Measurements from ENCODE around the gene KLK14.

Gene KLK14

GRCh38 chr19:51086153-51086850, 3.6 kb upstream of the KLK14 start:
- no peak for DNase-seq (ENCODE audit: low read depth)

- DNase-seq (ENCODE audit: low read depth) = no peak
Observed at GRCh38 chr19:51084505-51084904, 1.8 kb upstream of the KLK14 start.

DNA sequence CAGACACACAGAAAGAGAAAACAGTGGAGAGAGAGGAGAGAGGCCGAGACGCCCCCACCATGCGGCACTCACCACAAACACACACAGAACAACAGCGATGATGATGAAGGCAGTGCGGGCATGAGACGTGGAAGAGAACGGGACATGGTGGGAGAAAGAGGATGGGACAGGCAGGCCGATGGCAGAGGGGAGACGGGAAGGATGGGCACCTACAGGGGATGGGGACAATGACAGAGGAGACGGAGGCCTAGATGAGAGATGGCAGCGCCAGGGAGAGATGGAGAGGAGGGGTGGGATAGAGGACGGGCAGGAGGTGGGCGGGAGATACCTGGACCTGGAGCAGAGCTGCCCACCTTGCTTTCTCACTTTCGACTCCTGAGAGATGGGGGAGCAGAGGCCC, 1.1 kb upstream of the KLK14 start:
- DNase-seq (ENCODE audit: low read depth) = no peak

DNA sequence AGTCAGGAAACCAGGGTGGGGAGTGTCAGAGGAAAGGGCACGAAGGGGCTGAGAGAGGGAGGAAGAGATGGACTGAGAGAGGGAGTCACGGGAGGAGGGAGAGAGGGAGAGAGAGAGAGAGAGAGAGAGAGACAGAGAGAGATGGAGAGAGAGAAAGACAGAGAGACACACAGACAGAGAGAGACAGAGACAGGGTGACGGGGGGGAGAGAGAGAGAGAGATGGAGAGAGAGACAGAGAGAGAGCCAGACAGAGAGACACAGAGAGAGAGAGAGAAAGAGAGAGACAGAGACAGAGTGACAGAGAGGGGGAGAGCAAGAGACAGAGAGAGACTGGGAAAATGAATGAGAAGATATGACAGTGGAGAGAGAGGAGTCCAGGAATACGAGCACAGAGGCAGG, 494 bp upstream of the KLK14 start:
- DNase-seq (ENCODE audit: low read depth) = no peak

- no peak for DNase-seq (ENCODE audit: low read depth)
Observed at GRCh38 chr19:51081476-51081875, 1.2 kb downstream of the KLK14 start.

- no peak for DNase-seq (ENCODE audit: low read depth)
Observed at GRCh38 chr19:51079481-51080110, 3.1 kb downstream of the KLK14 start.

DNA sequence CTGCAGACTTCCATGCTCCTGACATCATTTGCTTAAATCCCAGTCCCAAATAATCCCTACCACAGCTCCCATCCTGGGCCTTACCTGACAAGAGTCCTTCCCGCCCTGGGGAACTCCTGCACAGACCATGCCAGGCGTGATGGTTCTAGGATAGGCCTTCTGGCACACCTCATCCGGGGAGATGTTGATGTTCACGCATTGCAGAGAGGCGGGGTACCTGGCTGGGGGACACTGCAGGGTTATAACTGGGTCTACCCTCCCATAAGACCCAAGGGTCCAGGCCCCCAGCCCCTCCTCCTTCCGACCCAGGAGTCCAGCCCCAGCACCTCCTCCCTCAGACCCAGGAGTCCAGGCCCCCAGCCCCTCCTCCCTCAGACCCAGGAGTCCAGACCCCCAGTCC, 4.0 kb downstream of the KLK14 start:
- no peak for DNase-seq (ENCODE audit: low read depth)

GRCh38 chr19:51078104-51078503, 4.6 kb downstream of the KLK14 start:
- DNase-seq (ENCODE audit: low read depth) = no peak

DNA sequence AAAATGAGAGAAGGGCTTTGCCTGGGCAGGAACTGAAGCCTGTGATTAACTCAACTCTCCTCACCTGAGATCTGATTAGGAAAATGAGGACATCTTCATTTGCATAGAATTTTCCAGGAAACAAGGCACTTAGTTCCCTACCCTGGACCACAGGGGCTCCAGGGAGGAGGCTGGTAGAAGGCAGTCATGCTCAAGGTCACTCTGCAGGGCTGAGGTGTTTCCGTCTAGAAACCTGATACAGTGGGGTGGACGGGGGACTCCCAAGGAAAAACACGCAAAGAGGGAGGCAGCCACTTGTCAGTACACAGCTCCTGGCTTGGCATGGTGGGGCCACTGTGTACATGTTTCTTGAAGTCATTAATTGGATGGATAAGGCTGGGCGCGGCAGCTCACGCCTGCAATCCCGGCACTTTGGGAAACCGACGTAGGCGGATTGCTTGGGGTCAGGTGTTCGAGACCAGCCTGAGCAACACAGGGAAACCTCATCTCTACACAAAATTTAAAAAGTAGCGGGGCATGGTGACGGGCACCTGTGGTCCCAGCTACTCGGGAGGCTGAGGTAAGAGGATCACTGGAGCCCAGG, 6.0 kb downstream of the KLK14 start:
- no peak for DNase-seq (ENCODE audit: low read depth)

- DNase-seq (ENCODE audit: low read depth) = no peak
Observed at GRCh38 chr19:51075998-51076397, 6.7 kb downstream of the KLK14 start.

GRCh38 chr19:51071095-51071405, 11.6 kb downstream of the KLK14 start:
- no peak for DNase-seq (ENCODE audit: low read depth)

DNA sequence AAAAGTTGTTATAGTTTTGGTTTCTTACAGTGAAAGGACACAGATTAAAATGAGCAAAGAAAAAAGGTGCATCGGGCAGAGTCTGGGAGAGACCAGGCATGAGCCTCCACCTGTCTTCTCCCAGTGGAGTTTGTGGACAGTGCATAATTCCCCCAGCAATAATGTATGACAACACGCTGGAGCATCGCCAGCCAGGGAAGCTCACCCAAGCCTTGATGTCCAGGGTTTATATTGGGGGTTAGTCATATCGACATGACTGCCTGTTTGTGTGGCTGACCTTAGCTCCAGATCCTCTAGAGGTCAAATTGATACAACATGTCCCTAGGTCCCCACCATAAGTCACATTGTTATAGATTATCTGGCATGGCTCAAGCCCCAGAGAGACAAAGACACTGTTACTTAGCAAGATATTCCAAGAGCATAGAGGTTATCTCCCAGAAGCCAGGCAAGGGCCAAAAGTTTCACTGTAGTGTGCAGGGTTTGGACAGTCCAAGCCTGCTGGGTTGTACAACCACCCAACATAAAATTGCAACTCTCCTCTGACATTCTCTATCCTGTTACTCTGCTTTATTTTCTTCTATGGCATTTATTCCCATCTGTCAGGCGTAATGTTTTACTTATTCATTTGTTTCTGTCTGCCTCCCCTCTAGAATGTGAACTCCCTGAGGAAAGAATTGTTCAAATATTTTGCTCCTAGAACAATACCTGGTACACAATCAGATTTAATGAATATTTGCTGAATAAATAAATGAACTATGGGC, 12.2 kb downstream of the KLK14 start:
- DNase-seq (ENCODE audit: low read depth) = no peak

GRCh38 chr19:51066393-51067186, 16.1 kb downstream of the KLK14 start:
- DNase-seq (ENCODE audit: low read depth) = no peak

DNA sequence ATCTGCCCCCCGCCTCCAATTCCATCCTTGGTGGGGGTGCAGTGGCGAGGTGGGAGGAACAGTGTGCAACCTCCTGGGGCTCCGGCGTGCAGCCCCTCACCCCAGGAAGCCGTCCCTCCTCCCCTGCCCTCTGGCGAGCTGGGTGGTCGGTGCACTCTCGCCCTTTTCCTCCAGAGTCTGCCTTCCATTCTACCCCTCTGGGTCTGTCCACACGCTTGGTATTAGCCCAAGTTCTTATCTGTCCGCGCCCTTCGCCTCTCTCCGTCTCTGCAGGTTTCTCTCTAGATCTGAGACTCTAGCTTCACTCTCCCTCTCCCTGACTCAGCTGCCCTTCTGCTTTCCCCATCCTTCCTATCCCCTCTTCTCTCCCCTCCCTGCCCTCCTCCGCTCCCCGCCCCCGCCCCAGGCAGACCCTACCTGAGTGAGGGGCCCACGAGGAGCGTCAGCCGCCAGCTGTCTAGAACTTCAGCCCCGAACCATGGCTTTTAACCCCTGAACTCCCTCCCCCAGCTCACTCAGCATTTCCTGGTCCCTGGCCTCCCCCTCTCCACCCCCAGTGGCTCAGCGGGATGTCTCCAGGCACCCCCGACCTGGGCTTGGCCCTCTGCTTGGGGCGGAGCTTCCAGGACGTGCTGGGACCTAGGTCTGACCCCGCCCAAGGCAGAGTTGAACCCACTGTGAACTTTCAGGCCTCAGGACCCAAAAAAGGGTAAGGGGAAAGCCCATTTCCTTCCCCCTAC, 17.3 kb downstream of the KLK14 start:
- DNase-seq (ENCODE audit: low read depth) = no peak

DNA sequence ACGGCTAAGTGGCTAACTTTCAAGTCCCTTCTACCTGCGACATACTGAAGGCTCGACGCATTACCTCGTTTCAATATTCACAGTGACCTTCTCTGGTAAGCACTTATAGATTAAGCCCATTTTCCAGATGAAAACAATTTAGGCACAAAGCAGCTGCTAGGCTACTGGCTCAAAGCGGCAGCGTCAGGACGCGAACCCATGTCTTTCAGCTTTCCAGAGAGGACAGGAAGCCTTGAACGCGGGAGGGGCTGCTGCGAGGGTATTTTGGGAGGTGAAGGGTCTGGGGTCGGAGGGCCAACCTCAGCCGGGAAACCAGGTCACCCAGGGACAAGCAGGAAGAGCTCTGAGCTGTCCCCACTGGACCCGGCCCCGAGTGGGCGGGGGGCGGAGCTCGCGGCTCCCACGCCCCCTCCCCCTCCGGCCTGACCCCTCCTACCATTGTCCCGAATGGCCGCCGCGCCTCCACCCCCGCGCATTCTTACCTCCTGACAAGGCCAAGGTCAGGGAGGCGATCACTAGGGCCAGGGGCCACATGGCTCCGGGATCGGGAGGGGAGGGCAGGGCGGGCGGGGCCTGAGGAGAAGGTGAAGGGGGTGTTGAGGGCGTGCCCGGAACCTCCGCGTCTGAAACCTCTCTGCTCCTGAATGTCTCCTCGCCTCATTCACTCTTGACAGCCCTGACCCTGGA, 18.0 kb downstream of the KLK14 start, which contains the start of gene KLK13:
Gene KLK13 (minus strand): TSS at position 559 of the 687 bp plus-strand sequence. CDS start 25 bp downstream, at position 534.
- DNase-seq (ENCODE audit: low read depth) = no peak

- DNase-seq (ENCODE audit: low read depth) = no peak
Observed at GRCh38 chr19:51063664-51064063, 19.0 kb downstream of the KLK14 start.

- DNase-seq (ENCODE audit: low read depth) = no peak
Observed at GRCh38 chr19:51060973-51061372, 21.7 kb downstream of the KLK14 start.

GRCh38 chr19:51060336-51060735, 22.4 kb downstream of the KLK14 start:
- DNase-seq (ENCODE audit: low read depth) = no peak

DNA sequence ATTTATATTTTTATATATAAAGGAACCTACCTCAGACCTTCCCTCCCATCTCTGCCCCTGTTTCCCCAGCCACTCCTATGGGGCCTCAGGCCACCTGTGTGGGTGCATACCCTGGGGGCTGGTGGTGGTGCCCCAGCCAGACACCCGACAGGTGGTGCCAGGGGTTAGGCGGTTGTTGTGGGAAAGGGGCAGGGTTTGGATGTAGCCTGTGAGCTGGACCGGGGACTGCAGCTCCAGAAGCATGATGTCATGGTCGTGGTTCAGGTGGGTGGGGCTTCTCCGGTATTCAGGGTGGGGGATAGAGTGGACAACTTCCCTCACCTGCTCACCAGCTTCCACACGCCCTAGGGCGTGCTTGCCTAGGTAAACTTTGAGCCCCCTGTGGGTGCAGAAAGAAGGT, 23.0 kb downstream of the KLK14 start:
- no peak for DNase-seq (ENCODE audit: low read depth)

DNA sequence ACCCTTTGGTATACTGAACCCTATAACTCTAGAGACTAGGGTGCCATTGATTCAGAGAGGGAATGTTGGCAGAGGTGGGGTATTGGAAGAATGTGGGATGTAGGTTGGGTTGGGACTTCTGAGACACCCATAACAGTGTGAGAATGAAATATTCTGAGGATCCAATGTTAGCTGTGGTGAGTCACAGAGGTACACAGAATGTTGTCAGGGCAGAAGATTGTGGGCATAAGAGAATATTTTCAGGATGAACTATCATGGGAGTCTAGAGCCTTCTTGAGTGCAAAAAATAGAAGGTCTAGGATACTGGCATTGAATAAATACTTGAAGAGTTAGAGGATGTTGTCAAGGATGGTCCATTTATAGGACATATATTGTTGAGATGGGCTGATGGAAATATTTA, 26.8 kb downstream of the KLK14 start:
- no peak for DNase-seq (ENCODE audit: low read depth)

GRCh38 chr19:51047031-51047335, 35.7 kb downstream of the KLK14 start:
- no peak for DNase-seq (ENCODE audit: low read depth)

Data from activated gamma-delta T cell treated with anti-CD3 and anti-CD28 coated beads, Interleukin-2, amount 50 U/mL, for 16 hours (primary cell).